ENCODE measurements around the gene RPL39.

GRCh38 chrX:119801253-119802221 is 10.1 kb upstream of the RPL39 start:
- TF ChIP-seq POLR2A (IDR thresholded peaks at IDR 0.05) (no peak), CTCF (IDR thresholded peaks at IDR 0.05) (no peak)
